Measurements from ENCODE around the gene SAMD13. TPM values are rescaled to one million over a fixed set of nuclear protein-coding genes. Genes with fewer than 3 reads are reported as not detected.

SAMD13 gene
- total RNA-seq, 1 experiment from 2014 or later, result 0.61 TPM

DNA sequence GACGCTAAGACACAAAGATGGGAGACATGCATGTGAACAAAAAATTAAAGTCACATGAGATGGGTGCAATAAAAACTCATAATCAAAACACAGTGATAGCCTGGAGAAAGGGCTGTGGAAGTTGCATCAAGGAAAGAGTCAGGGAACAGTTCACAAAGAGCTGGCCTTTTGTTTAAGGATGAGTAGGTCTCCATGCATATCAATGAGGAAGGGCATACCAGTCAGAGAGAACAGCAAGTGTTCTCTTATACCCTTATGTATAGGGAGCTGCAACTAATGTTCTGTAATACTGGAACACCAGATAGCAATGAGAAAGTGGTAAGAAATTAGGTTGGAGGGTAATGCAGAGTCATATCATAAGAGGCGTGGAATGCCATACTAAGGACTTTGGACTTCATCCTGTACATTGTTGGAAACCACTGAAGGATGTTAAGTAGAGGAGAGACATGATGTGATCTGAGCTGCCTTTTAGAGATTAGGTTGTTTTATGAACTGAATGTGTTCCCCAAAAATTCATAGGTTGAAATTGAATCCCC is 46.7 kb upstream of the SAMD13 start:
- H3K4me2 ChIP-seq (ENCODE audit: insufficient read depth, insufficient read length, low read length), result no peak overlapping the region
- H2AK5ac ChIP-seq (ENCODE audit: insufficient read length, low read length), result no peak overlapping the region
- H3K4me3 Mint-ChIP-seq, result no peak overlapping the region
- H3K14ac ChIP-seq (ENCODE audit: insufficient read depth, low read length), result no peak overlapping the region
- peaks cover 15 to 18% of the 10 kb centered on the region in 2 experiments for H3K4me1 Mint-ChIP-seq
- no peak overlapping the region for H3K56ac ChIP-seq (ENCODE audit: insufficient read length, low read depth, low read length)
- H3K79me1 ChIP-seq (ENCODE audit: insufficient read depth, low read depth, low read length, poor library complexity, severe bottlenecking), result no peaks in the 10 kb centered on the region
- no peak overlapping the region for H4K91ac ChIP-seq (ENCODE audit: insufficient read length, low read depth, low read length)
- no peak overlapping the region for H2BK20ac ChIP-seq (ENCODE audit: low read depth, low read length, poor library complexity, severe bottlenecking)
- TF ChIP-seq, protein P1, sequence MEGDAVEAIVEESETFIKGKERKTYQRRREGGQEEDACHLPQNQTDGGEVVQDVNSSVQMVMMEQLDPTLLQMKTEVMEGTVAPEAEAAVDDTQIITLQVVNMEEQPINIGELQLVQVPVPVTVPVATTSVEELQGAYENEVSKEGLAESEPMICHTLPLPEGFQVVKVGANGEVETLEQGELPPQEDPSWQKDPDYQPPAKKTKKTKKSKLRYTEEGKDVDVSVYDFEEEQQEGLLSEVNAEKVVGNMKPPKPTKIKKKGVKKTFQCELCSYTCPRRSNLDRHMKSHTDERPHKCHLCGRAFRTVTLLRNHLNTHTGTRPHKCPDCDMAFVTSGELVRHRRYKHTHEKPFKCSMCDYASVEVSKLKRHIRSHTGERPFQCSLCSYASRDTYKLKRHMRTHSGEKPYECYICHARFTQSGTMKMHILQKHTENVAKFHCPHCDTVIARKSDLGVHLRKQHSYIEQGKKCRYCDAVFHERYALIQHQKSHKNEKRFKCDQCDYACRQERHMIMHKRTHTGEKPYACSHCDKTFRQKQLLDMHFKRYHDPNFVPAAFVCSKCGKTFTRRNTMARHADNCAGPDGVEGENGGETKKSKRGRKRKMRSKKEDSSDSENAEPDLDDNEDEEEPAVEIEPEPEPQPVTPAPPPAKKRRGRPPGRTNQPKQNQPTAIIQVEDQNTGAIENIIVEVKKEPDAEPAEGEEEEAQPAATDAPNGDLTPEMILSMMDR (conservative IDR thresholded peaks at IDR 0.05), result no peak
- H4K5ac ChIP-seq (ENCODE audit: insufficient read length, low read depth, low read length), result no peak overlapping the region
- H3T11ph ChIP-seq (ENCODE audit: low read length), result no peak overlapping the region
- H3K23me2 ChIP-seq (ENCODE audit: insufficient read length, low read depth, low read length, poor library complexity, severe bottlenecking), result no peaks in the 10 kb centered on the region
- H3K9ac ChIP-seq (ENCODE audit: extremely low read depth, insufficient read length, low read length), result no peak overlapping the region
- H4K8ac ChIP-seq (replicated peaks; ENCODE audit: insufficient read length, low read depth, low read length), result no peak overlapping the region
- no peaks in the 10 kb centered on the region for H3K9me3 ChIP-seq (ENCODE audit: control insufficient read depth, low read depth, low read length)
- H3K27ac ChIP-seq (ENCODE audit: insufficient read length, low read depth, low read length), result no peak overlapping the region
- H4K20me1 ChIP-seq (ENCODE audit: control insufficient read depth, insufficient read depth, insufficient read length), result no peaks in the 10 kb centered on the region
- H3K36me3 Mint-ChIP-seq (ENCODE audit: insufficient read depth in 1 of 3, low read depth in 3 of 3), result peaks cover 0 to 14% (median 2%) of the 10 kb centered on the region in 3 experiments; a peak in 2 of 7 replicates
- peaks cover 7% of the 10 kb centered on the region for H3K27me3 Mint-ChIP-seq (ENCODE audit: low read depth)
- no peak overlapping the region for H2BK120ac ChIP-seq (ENCODE audit: low read depth, low read length, poor library complexity, severe bottlenecking)
- H3K27me3 ChIP-seq (ENCODE audit: insufficient read depth, low read length), result no peaks in the 10 kb centered on the region
- DNase-seq, result no peak
- no peak overlapping the region for H2BK15ac ChIP-seq (ENCODE audit: low read depth, low read length)
- H3K4me1 ChIP-seq (ENCODE audit: insufficient read depth, low read length), result peaks cover 3% of the 10 kb centered on the region
- no peak overlapping the region for H2BK12ac ChIP-seq (ENCODE audit: insufficient read length, low read depth, low read length)
- no peak overlapping the region for H2AFZ ChIP-seq (ENCODE audit: low read length)
- no CpG with 5 or more reads among the region's 2 CpGs for WGBS (ENCODE audit: extremely low coverage, insufficient read length, low lambda C conversion rate)
- H3K18ac ChIP-seq (ENCODE audit: insufficient read length, low read depth, low read length), result no peak overlapping the region
- H3K9me3 Mint-ChIP-seq, result peaks cover 10% of the 10 kb centered on the region in 2 experiments
- no peaks in the 10 kb centered on the region for H3K79me2 ChIP-seq (ENCODE audit: insufficient read depth, low read length)
- H3K4ac ChIP-seq (ENCODE audit: low read depth, low read length), result no peak overlapping the region
- no peak overlapping the region for H3K27ac Mint-ChIP-seq
- H3K23ac ChIP-seq (ENCODE audit: insufficient read length, low read depth, low read length), result no peak overlapping the region
- no peak overlapping the region for H2BK5ac ChIP-seq (ENCODE audit: insufficient read length, low read length)
